Thymus (tissue), 11 donors: ENCODE results near the gene PDZRN4. TPM values are rescaled to one million over a fixed set of nuclear protein-coding genes. Genes with fewer than 3 reads are reported as not detected.

Source experiments
- DNase-seq, 9 donors: peaks; one replicate each; pipeline ENCODE4 v3.0.0-alpha.2; 2013; ENCODE audit warnings: low spot score in 9 of 9, low read depth in 6 of 9, missing footprints in 1 of 9
- H3K27ac ChIP-seq, 2 donors: one replicate each; pipeline ENCODE4 v1.5.1; 2013; ENCODE audit warnings: control low read depth in 1 of 2, low read depth in 1 of 2, low read length in 1 of 2, mild to moderate bottlenecking in 1 of 2, moderate library complexity in 1 of 2
- H3K27me3 ChIP-seq, 2 donors: one replicate each; pipeline ENCODE4 v1.5.1; 2013; ENCODE audit warnings: low read length in 1 of 2; ENCODE audit not compliant: control insufficient read depth in 2 of 2, insufficient read depth in 1 of 2
- H3K36me3 ChIP-seq, 2 donors: one replicate each; pipeline ENCODE4 v1.5.1; 2013; ENCODE audit warnings: low read length in 1 of 2, mild to moderate bottlenecking in 1 of 2, moderate library complexity in 1 of 2; ENCODE audit not compliant: control insufficient read depth in 2 of 2, insufficient read depth in 2 of 2
- H3K4me1 ChIP-seq, 2 donors: one replicate each; pipeline ENCODE4 v1.5.1; 2013; ENCODE audit warnings: low read length in 2 of 2; ENCODE audit not compliant: control insufficient read depth in 2 of 2, insufficient read depth in 2 of 2
- H3K4me3 ChIP-seq, 2 donors: one replicate each; pipeline ENCODE4 v1.5.1; 2013; ENCODE audit warnings: low read length in 2 of 2, control low read depth in 1 of 2, mild to moderate bottlenecking in 1 of 2
- H3K9me3 ChIP-seq, 2 donors: one replicate each; pipeline ENCODE4 v1.5.1; 2013; ENCODE audit warnings: low read length in 1 of 2, mild to moderate bottlenecking in 1 of 2; ENCODE audit not compliant: control insufficient read depth in 2 of 2, insufficient read depth in 1 of 2
- WGBS: extraction: QIAGEN DNeasy Blood & Tissue Kit; methylation state at CpG from one replicate; pipeline ENCODE4 v1.1.7; 2013; 5-methylcytosine and 5-hydroxymethylcytosine counted together
- polyA plus RNA-seq: library from polyadenylated mRNA; stranded (reverse); fragments of 200-250 nt; gene quantifications from one replicate; pipeline ENCODE4 v1.2.3, GENCODE V29; 2013
- total RNA-seq: library from RNA; stranded (reverse); fragments of 120-200 nt; gene quantifications from one replicate; pipeline ENCODE4 v1.2.4, GENCODE V29; 2013
- donor health status: healthy.

PDZRN4 gene
- total and polyA plus RNA-seq, 2 donors, result 0.14 to 0.48 TPM

DNA sequence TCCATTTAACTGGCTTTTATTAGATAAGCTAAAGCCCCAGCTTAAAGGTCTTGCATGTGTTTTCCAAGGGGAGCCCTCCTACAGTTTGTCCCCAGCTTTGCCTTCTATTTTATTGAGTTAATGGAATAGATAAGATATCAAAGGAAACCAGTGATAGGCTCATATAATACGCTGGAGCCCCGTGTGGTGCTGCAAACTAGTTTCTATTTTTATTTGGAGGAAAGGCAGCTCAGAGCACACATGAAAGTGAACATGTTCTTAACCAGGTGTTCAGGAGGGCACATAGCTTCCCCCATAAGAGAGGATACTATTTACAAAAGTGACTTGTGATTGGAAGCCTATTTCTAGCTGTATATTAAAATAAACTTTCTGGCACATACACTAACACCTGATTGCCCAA, 251.7 kb downstream of the PDZRN4 start:
- H3K4me1 ChIP-seq, result no peaks in the 10 kb centered on the region
- WGBS, result 3% methylated on average over 2 of the region's 2 CpGs
- no peak overlapping the region for H3K4me3 ChIP-seq
- no peaks in the 10 kb centered on the region for H3K9me3 ChIP-seq
- no peaks in the 10 kb centered on the region for H3K27me3 ChIP-seq
- H3K36me3 ChIP-seq, result no peaks in the 10 kb centered on the region
- H3K27ac ChIP-seq, result no peak overlapping the region
- DNase-seq, result no peak

- Histone ChIP-seq H3K4me1 (no peaks in the 10 kb centered on the region), H3K36me3 (no peaks in the 10 kb centered on the region), H3K9me3 (no peaks in the 10 kb centered on the region), H3K27me3 (no peaks in the 10 kb centered on the region), H3K27ac (no peak overlapping the region), H3K4me3 (no peak overlapping the region)
- no peak for DNase-seq
These were observed 253.1 kb downstream of the PDZRN4 start for GRCh38 chr12:41441180-41441579.

- Histone ChIP-seq H3K9me3 (no peaks in the 10 kb centered on the region), H3K4me1 (no peaks in the 10 kb centered on the region), H3K27ac (no peak overlapping the region), H3K4me3 (no peak overlapping the region), H3K27me3 (no peaks in the 10 kb centered on the region), H3K36me3 (no peaks in the 10 kb centered on the region)
- no peak for DNase-seq
These were observed 254.8 kb downstream of the PDZRN4 start for GRCh38 chr12:41442896-41443295.

DNA sequence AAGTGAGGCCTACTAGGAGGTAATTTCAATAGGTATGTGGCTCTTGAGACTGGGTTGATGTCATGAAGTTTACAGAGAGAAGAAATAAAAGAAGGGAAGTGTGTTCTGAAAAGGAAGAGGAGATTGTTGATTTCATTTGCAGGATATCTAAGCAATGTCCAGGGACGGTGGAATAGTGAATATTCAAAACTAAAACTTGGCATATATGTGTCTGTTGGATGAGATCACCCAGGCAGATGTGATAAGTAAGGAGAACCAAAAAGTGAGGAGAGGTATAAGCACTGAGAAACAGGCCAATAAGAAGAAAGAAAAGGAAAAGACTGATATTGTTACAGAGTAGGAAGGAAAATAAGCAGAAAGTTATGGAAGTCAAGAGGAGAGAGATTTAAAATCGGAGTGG, 255.6 kb downstream of the PDZRN4 start:
- Histone ChIP-seq H3K27me3 (no peaks in the 10 kb centered on the region), H3K4me1 (no peaks in the 10 kb centered on the region), H3K27ac (no peak overlapping the region), H3K9me3 (no peaks in the 10 kb centered on the region), H3K36me3 (no peaks in the 10 kb centered on the region), H3K4me3 (no peak overlapping the region)
- DNase-seq, result no peak
- 46% methylated on average over 2 of the region's 2 CpGs for WGBS

GRCh38 chr12:41452838-41453407, 264.8 kb downstream of the PDZRN4 start:
- DNase-seq, result no peak
- Histone ChIP-seq H3K9me3 (no peaks in the 10 kb centered on the region), H3K4me3 (no peak overlapping the region), H3K36me3 (no peaks in the 10 kb centered on the region), H3K27me3 (no peaks in the 10 kb centered on the region), H3K27ac (no peak overlapping the region), H3K4me1 (no peaks in the 10 kb centered on the region)
- 63% methylated on average over 6 of the region's 6 CpGs for WGBS

- no peaks in the 10 kb centered on the region for H3K27me3 ChIP-seq
- no peaks in the 10 kb centered on the region for H3K4me1 ChIP-seq
- H3K9me3 ChIP-seq, result no peaks in the 10 kb centered on the region
- no peak overlapping the region for H3K27ac ChIP-seq
- 94% methylated on average over 4 of the region's 4 CpGs for WGBS
- no peak for DNase-seq
- H3K4me3 ChIP-seq, result no peak overlapping the region
- H3K36me3 ChIP-seq, result no peaks in the 10 kb centered on the region
These were observed 265.3 kb downstream of the PDZRN4 start for GRCh38 chr12:41453409-41453808.

- Histone ChIP-seq H3K4me1 (no peaks in the 10 kb centered on the region), H3K36me3 (no peaks in the 10 kb centered on the region), H3K9me3 (no peaks in the 10 kb centered on the region), H3K27me3 (no peaks in the 10 kb centered on the region), H3K4me3 (no peak overlapping the region), H3K27ac (no peak overlapping the region)
- WGBS, result 91% methylated on average over 2 of the region's 2 CpGs
- DNase-seq, result no peak
These were observed 271.2 kb downstream of the PDZRN4 start for GRCh38 chr12:41459111-41459905.

DNA sequence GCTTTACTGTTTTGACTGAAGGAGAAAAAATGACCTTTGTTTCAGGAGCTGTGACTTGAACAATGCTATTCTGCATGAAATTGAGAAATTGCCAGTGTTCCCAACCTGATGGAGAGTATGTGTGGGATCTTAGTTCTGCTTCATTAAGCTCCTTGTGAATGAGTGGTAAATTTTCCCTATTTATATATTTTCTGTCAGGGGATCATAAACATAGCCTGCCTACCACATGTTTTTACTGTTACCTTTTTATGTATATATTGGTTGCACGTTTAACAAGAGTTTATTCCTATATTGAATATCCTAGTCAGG, 271.7 kb downstream of the PDZRN4 start:
- no peak for DNase-seq
- Histone ChIP-seq H3K27ac (no peak overlapping the region), H3K36me3 (no peaks in the 10 kb centered on the region), H3K9me3 (no peaks in the 10 kb centered on the region), H3K4me3 (no peak overlapping the region), H3K27me3 (no peaks in the 10 kb centered on the region), H3K4me1 (no peaks in the 10 kb centered on the region)
- WGBS, result 94% methylated on average over 1 of the region's 1 CpG

- Histone ChIP-seq H3K27ac (no peak overlapping the region), H3K4me1 (no peaks in the 10 kb centered on the region), H3K27me3 (no peaks in the 10 kb centered on the region), H3K9me3 (no peaks in the 10 kb centered on the region), H3K4me3 (no peak overlapping the region), H3K36me3 (no peaks in the 10 kb centered on the region)
- no peak for DNase-seq
- 75% methylated on average over 3 of the region's 3 CpGs for WGBS
These were observed 272.8 kb downstream of the PDZRN4 start for GRCh38 chr12:41460906-41461305.
